DMS79 (cell line): ENCODE results near the gene TTLL9.

ENCODE experiments used
- DNase-seq: peaks from one replicate; lab custom pipeline; 2025; lab: John Stamatoyannopoulos, UW

Gene TTLL9

GRCh38 chr20:31836853-31837608 is 33.4 kb upstream of the TTLL9 start:
- no peak for DNase-seq

- no peak for DNase-seq
Observed at GRCh38 chr20:31837896-31838397, 32.5 kb upstream of the TTLL9 start.

- DNase-seq, result no peak
Observed at GRCh38 chr20:31838646-31839292, 31.7 kb upstream of the TTLL9 start.

GRCh38 chr20:31839782-31840487 is 30.5 kb upstream of the TTLL9 start:
- DNase-seq, result no peak

- DNase-seq, result no peak
Observed at GRCh38 chr20:31840906-31841816, 29.3 kb upstream of the TTLL9 start.

- DNase-seq, result no peak
Observed at GRCh38 chr20:31841928-31842327, 28.5 kb upstream of the TTLL9 start.

- DNase-seq, result no peak
Observed at GRCh38 chr20:31842471-31843157, 27.8 kb upstream of the TTLL9 start.

- DNase-seq, result no peak
Observed at GRCh38 chr20:31843288-31843687, 27.1 kb upstream of the TTLL9 start.

- no peak for DNase-seq
Observed at GRCh38 chr20:31843881-31844280, 26.6 kb upstream of the TTLL9 start.

GRCh38 chr20:31844737-31845299 is 25.6 kb upstream of the TTLL9 start:
- DNase-seq, result no peak

- DNase-seq, result no peak
Observed at GRCh38 chr20:31845300-31845863, 25.1 kb upstream of the TTLL9 start, which contains the start of gene FOXS1. FOXS1 (minus strand) TSS chr20:31845604; CDS start chr20:31845542, 62 bp downstream.

GRCh38 chr20:31846793-31847138 is 23.7 kb upstream of the TTLL9 start:
- no peak for DNase-seq

- no peak for DNase-seq
Observed at GRCh38 chr20:31848088-31848999, 22.1 kb upstream of the TTLL9 start.

GRCh38 chr20:31849306-31849930 is 21.0 kb upstream of the TTLL9 start:
- peak; percentile 67 for DNase-seq

GRCh38 chr20:31851240-31851955 is 19.0 kb upstream of the TTLL9 start:
- no peak for DNase-seq

- DNase-seq, result no peak
Observed at GRCh38 chr20:31853481-31853880, 17.0 kb upstream of the TTLL9 start.

- no peak for DNase-seq
Observed at GRCh38 chr20:31856516-31856915, 13.9 kb upstream of the TTLL9 start.
